GM23338 (cell line): ENCODE data around the gene CXCL6. TPM values are rescaled to one million over a fixed set of nuclear protein-coding genes. Genes with fewer than 3 reads are reported as not detected.

Experiments
- ATAC-seq: fragments of 200-7000 bp; cut with Tn5 transposase; 3 replicates; pipeline ENCODE4 v1.9.1; 2020
- DNase-seq: peaks from one replicate; pipeline ENCODE4 v3.0.0-alpha.2; 2015; ENCODE audit warnings: low spot score
- H2AFZ ChIP-seq: fragments of 200-600 bp; sonication (generic); 2 replicates; pipeline ENCODE4 v1.8.0; 2016; ENCODE audit warnings: antibody characterized with exemption, mild to moderate bottlenecking, moderate library complexity
- H3F3A ChIP-seq: fragments of 200-600 bp; sonication (generic); replicated peaks from 2 replicates; pipeline ENCODE4 v1.8.0; 2017; ENCODE audit warnings: antibody characterized with exemption, mixed run types, low read depth
- H3K27ac ChIP-seq: fragments of 200-600 bp; sonication (generic); 2 replicates; pipeline ENCODE4 v1.6.1; 2016; ENCODE audit warnings: low read depth
- H3K27me3 ChIP-seq: fragments of 200-600 bp; sonication (generic); 2 replicates; pipeline ENCODE4 v1.8.0; 2016; ENCODE audit warnings: mild to moderate bottlenecking, mixed run types, moderate library complexity; ENCODE audit not compliant: insufficient read depth
- H3K36me3 ChIP-seq: fragments of 200-600 bp; sonication (generic); 2 replicates; pipeline ENCODE4 v1.8.0; 2016; ENCODE audit warnings: mild to moderate bottlenecking; ENCODE audit not compliant: insufficient read depth
- H3K4me1 ChIP-seq: fragments of 200-600 bp; sonication (generic); 2 replicates; pipeline ENCODE4 v1.8.0; 2016; ENCODE audit warnings: mild to moderate bottlenecking, moderate library complexity; ENCODE audit not compliant: insufficient read depth
- H3K4me2 ChIP-seq: fragments of 200-600 bp; sonication (generic); 2 replicates; pipeline ENCODE4 v1.7.1; 2017; ENCODE audit warnings: mixed run types
- H3K4me3 ChIP-seq: fragments of 200-600 bp; sonication (generic); 2 replicates; pipeline ENCODE4 v1.6.1; 2016; ENCODE audit warnings: mixed run types
- H3K79me2 ChIP-seq: fragments of 200-600 bp; sonication (generic); replicated peaks from 2 replicates; pipeline ENCODE4 v1.8.0; 2017; ENCODE audit warnings: mild to moderate bottlenecking; ENCODE audit not compliant: insufficient read depth
- H3K9me2 ChIP-seq: fragments of 200-600 bp; sonication (generic); 2 replicates; pipeline ENCODE4 v1.8.0; 2017; ENCODE audit not compliant: insufficient read depth
- H4K20me1 ChIP-seq: fragments of 200-600 bp; sonication (generic); replicated peaks from 2 replicates; pipeline ENCODE4 v1.8.0; 2017; ENCODE audit warnings: mild to moderate bottlenecking; ENCODE audit not compliant: insufficient read depth
- H3K27ac Mint-ChIP-seq: 2 replicates; pipeline ENCODE4 v1.8.0; 2020; ENCODE audit warnings: inconsistent platforms, mild to moderate bottlenecking, moderate library complexity, mixed read lengths
- H3K27me3 Mint-ChIP-seq: 3 replicates; pipeline ENCODE4 v1.8.0; 2022; ENCODE audit warnings: low read depth, mild to moderate bottlenecking, moderate library complexity, mixed read lengths, inconsistent platforms; ENCODE audit not compliant: insufficient read depth, poor library complexity
- H3K36me3 Mint-ChIP-seq: 3 replicates; pipeline ENCODE4 v1.8.0; 2021; ENCODE audit warnings: low read depth, mild to moderate bottlenecking, inconsistent platforms, moderate library complexity, mixed read lengths
- H3K4me1 Mint-ChIP-seq: 3 replicates; pipeline ENCODE4 v1.8.0; 2020; ENCODE audit warnings: mild to moderate bottlenecking, inconsistent platforms, mixed read lengths
- H3K4me3 Mint-ChIP-seq: 3 replicates; pipeline ENCODE4 v1.8.0; 2021; ENCODE audit warnings: moderate library complexity, mild to moderate bottlenecking, inconsistent platforms, mixed read lengths
- H3K9me3 Mint-ChIP-seq: 3 replicates; pipeline ENCODE4 v1.8.0; 2020; ENCODE audit warnings: moderate library complexity, mild to moderate bottlenecking, inconsistent platforms, mixed read lengths
- ETS1 ChIP-seq: IDR thresholded peaks from 2 replicates; pipeline ENCODE4 v1.6.1; 2016; ENCODE audit warnings: antibody characterized with exemption
- EZH2phosphoT487 ChIP-seq: fragments of 200-600 bp; sonication (generic); IDR thresholded peaks from one replicate; pipeline ENCODE4 v1.8.1; 2018; ENCODE audit warnings: antibody characterized with exemption; ENCODE audit not compliant: unreplicated experiment
- JUNB ChIP-seq: IDR thresholded peaks from one replicate; pipeline ENCODE4 v1.6.1; 2016; ENCODE audit warnings: antibody characterized with exemption; ENCODE audit not compliant: unreplicated experiment
- POLR2AphosphoS5 ChIP-seq: IDR thresholded peaks from 2 replicates; pipeline ENCODE4 v1.6.1; 2016; ENCODE audit warnings: antibody characterized with exemption, low read depth
- REST ChIP-seq: IDR thresholded peaks from one replicate; pipeline ENCODE4 v1.6.1; 2018; ENCODE audit warnings: antibody characterized with exemption; ENCODE audit not compliant: unreplicated experiment
- STAT1 ChIP-seq: IDR thresholded peaks from one replicate; pipeline ENCODE4 v1.6.1; 2016; ENCODE audit warnings: antibody characterized with exemption; ENCODE audit not compliant: unreplicated experiment
- ZNF331 ChIP-seq: fragments of 250-450 bp; sonication (Bioruptor Pico); IDR thresholded peaks from 2 replicates; pipeline ENCODE4 v1.5.0; 2020; ENCODE audit warnings: low read depth, mild to moderate bottlenecking, moderate library complexity
- polyA plus RNA-seq: library from polyadenylated mRNA; unstranded; fragments of >200 nt; fragmentation: Nextera tagmentation; extraction: Ambion mirVana; gene quantifications from 2 replicates; pipeline ENCODE4 v1.2.1, GENCODE V29; 2016
- total RNA-seq: library from RNA; depleted of rRNA; stranded (reverse); fragments of >200 nt; shearing (Covaris generic); gene quantifications from 2 replicates; pipeline ENCODE4 v1.2.3, GENCODE V29; 2014
- TF ChIP-seq, protein P1 (sequence below): fragments of 250-450 bp; sonication (Bioruptor Pico); IDR thresholded peaks from 2 replicates; pipeline ENCODE4 v1.5.0; 2020; ENCODE audit warnings: mild to moderate bottlenecking, moderate library complexity
- TF ChIP-seq, protein P2 (sequence below), 2 experiments: fragments of 200-600 bp in 1 of 2; sonication (generic) in 1 of 2; conservative IDR thresholded peaks; 2 replicates each; pipeline versions ENCODE4 v1.5.1 to v1.6.1; 2016 to 2017; ENCODE audit warnings: antibody characterized with exemption in 2 of 2, low read depth in 2 of 2, mild to moderate bottlenecking in 2 of 2, moderate library complexity in 1 of 2

CXCL6 gene
- total and polyA plus RNA-seq, 2 experiments from 2014 or later = 7.2 to 11.8 TPM

DNA sequence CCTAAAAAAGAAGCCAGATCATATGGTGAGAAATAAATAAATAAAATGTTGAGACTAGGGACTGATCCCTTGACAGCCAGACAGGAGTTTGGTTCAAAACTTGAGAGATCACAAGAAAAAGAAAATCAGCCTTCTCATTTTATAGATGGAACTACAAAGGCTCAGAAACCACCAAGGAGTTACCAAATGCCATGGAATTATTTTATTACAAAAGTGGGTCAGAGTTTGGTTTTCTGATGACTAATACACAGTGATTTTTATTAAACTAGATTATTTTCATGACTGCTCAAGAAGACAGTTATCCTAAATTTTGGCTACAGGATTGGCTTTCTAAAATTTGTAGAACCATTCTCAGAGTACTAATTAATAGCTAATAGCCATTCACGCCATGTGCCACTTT lies 38.9 kb downstream of the CXCL6 start (continued):
- TF ChIP-seq, protein P1, sequence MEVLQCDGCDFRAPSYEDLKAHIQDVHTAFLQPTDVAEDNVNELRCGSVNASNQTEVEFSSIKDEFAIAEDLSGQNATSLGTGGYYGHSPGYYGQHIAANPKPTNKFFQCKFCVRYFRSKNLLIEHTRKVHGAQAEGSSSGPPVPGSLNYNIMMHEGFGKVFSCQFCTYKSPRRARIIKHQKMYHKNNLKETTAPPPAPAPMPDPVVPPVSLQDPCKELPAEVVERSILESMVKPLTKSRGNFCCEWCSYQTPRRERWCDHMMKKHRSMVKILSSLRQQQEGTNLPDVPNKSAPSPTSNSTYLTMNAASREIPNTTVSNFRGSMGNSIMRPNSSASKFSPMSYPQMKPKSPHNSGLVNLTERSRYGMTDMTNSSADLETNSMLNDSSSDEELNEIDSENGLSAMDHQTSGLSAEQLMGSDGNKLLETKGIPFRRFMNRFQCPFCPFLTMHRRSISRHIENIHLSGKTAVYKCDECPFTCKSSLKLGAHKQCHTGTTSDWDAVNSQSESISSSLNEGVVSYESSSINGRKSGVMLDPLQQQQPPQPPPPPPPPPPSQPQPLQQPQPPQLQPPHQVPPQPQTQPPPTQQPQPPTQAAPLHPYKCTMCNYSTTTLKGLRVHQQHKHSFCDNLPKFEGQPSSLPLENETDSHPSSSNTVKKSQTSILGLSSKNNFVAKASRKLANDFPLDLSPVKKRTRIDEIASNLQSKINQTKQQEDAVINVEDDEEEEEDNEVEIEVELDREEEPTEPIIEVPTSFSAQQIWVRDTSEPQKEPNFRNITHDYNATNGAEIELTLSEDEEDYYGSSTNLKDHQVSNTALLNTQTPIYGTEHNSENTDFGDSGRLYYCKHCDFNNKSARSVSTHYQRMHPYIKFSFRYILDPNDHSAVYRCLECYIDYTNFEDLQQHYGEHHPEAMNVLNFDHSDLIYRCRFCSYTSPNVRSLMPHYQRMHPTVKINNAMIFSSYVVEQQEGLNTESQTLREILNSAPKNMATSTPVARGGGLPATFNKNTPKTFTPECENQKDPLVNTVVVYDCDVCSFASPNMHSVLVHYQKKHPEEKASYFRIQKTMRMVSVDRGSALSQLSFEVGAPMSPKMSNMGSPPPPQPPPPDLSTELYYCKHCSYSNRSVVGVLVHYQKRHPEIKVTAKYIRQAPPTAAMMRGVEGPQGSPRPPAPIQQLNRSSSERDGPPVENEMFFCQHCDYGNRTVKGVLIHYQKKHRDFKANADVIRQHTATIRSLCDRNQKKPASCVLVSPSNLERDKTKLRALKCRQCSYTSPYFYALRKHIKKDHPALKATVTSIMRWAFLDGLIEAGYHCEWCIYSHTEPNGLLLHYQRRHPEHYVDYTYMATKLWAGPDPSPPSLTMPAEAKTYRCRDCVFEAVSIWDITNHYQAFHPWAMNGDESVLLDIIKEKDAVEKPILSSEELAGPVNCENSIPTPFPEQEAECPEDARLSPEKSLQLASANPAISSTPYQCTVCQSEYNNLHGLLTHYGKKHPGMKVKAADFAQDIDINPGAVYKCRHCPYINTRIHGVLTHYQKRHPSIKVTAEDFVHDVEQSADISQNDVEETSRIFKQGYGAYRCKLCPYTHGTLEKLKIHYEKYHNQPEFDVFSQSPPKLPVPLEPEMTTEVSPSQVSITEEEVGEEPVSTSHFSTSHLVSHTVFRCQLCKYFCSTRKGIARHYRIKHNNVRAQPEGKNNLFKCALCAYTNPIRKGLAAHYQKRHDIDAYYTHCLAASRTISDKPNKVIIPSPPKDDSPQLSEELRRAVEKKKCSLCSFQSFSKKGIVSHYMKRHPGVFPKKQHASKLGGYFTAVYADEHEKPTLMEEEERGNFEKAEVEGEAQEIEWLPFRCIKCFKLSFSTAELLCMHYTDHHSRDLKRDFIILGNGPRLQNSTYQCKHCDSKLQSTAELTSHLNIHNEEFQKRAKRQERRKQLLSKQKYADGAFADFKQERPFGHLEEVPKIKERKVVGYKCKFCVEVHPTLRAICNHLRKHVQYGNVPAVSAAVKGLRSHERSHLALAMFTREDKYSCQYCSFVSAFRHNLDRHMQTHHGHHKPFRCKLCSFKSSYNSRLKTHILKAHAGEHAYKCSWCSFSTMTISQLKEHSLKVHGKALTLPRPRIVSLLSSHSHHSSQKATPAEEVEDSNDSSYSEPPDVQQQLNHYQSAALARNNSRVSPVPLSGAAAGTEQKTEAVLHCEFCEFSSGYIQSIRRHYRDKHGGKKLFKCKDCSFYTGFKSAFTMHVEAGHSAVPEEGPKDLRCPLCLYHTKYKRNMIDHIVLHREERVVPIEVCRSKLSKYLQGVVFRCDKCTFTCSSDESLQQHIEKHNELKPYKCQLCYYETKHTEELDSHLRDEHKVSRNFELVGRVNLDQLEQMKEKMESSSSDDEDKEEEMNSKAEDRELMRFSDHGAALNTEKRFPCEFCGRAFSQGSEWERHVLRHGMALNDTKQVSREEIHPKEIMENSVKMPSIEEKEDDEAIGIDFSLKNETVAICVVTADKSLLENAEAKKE (CRISPR knock-in tag) = no peak
- no peak for TF ChIP-seq JUNB

GRCh38 chr4:73883306-73883705 lies 46.8 kb downstream of the CXCL6 start:
- no peaks in the 10 kb centered on the region for H3K9me2 ChIP-seq
- no peaks in the 10 kb centered on the region for H3K79me2 ChIP-seq
- Mint-ChIP-seq H3K36me3 (no peaks in the 10 kb centered on the region), H3K9me3 (no peaks in the 10 kb centered on the region), H3K27me3 (no peaks in the 10 kb centered on the region), H3K4me3 (no peak overlapping the region), H3K4me1 (peaks cover 3% of the 10 kb centered on the region; the same call in 2 of the 3 replicates), H3K27ac (no peak overlapping the region)
- no peaks in the 10 kb centered on the region for H3F3A ChIP-seq
- no peak overlapping the region for H3K4me2 ChIP-seq
- TF ChIP-seq, protein P2, sequence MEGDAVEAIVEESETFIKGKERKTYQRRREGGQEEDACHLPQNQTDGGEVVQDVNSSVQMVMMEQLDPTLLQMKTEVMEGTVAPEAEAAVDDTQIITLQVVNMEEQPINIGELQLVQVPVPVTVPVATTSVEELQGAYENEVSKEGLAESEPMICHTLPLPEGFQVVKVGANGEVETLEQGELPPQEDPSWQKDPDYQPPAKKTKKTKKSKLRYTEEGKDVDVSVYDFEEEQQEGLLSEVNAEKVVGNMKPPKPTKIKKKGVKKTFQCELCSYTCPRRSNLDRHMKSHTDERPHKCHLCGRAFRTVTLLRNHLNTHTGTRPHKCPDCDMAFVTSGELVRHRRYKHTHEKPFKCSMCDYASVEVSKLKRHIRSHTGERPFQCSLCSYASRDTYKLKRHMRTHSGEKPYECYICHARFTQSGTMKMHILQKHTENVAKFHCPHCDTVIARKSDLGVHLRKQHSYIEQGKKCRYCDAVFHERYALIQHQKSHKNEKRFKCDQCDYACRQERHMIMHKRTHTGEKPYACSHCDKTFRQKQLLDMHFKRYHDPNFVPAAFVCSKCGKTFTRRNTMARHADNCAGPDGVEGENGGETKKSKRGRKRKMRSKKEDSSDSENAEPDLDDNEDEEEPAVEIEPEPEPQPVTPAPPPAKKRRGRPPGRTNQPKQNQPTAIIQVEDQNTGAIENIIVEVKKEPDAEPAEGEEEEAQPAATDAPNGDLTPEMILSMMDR (conservative IDR thresholded peaks at IDR 0.05; ENCODE audit: low read depth in 2 of 2) = no peak
- TF ChIP-seq ETS1 (no peak), STAT1 (no peak), EZH2phosphoT487 (no peak), POLR2AphosphoS5 (no peak), REST (no peak), ZNF331 (no peak)
- no peak for DNase-seq
- no peaks in the 10 kb centered on the region for H3K4me1 ChIP-seq
- H3K27me3 ChIP-seq = no peaks in the 10 kb centered on the region
- H3K36me3 ChIP-seq = no peaks in the 10 kb centered on the region
- no peak overlapping the region for H2AFZ ChIP-seq
- H4K20me1 ChIP-seq = no peaks in the 10 kb centered on the region
- H3K4me3 ChIP-seq = no peak overlapping the region
- no peak overlapping the region for H3K27ac ChIP-seq
- no peak for ATAC-seq
